Right lobe of liver (tissue), 6 donors: ENCODE data around the gene AQP12A. TPM values are rescaled to one million over a fixed set of nuclear protein-coding genes. Genes with fewer than 3 reads are reported as not detected.
"Not testable (repeated sequence)": the region's sequence is repeated elsewhere in the genome, so short reads cannot be mapped to it uniquely, and the experiment has no call there.

Experiments used
- ATAC-seq, 4 donors: fragments of 200-7000 bp; cut with Tn5 transposase; one replicate each; pipeline ENCODE4 v1.9.1; 2020; ENCODE audit warnings: mild to moderate bottlenecking in 4 of 4, moderate library complexity in 4 of 4
- DNase-seq, 3 donors: peaks; one replicate each; pipeline ENCODE4 v3.0.0-alpha.2; 2020
- H3K27ac ChIP-seq, 3 donors: fragments of 200-600 bp; one replicate each; pipeline ENCODE4 v1.8.0; 2022
- H3K27me3 ChIP-seq, 2 donors: fragments of 200-600 bp; one replicate each; pipeline ENCODE4 v1.8.0; 2022
- H3K36me3 ChIP-seq, 4 donors: fragments of 200-600 bp; sonication (generic) in 1 of 4; one replicate each; pipeline versions ENCODE4 v1.5.1 to v1.8.0; 2017 to 2022; ENCODE audit warnings: control low read depth in 1 of 4
- H3K4me1 ChIP-seq, 4 donors: fragments of 200-600 bp; sonication (generic) in 1 of 4; one replicate each; pipeline versions ENCODE4 v1.5.1 to v1.8.0; 2017 to 2022; ENCODE audit warnings: control low read depth in 1 of 4
- H3K4me3 ChIP-seq, 3 donors: fragments of 200-600 bp; one replicate each; pipeline ENCODE4 v1.8.0; 2022
- H3K9me3 ChIP-seq, 4 donors: fragments of 200-600 bp; sonication (generic) in 1 of 4; one replicate each; pipeline versions ENCODE4 v1.5.1 to v1.8.0; 2017 to 2022; ENCODE audit warnings: control low read depth in 1 of 4
- CTCF ChIP-seq, 4 donors: fragments of 200-600 bp in 3 of 4; fragments of 450-650 bp in 1 of 4; IDR thresholded peaks; one replicate each; pipeline versions ENCODE4 v1.5.1 to v1.8.0; 2016 to 2022; ENCODE audit warnings: antibody characterized with exemption in 4 of 4, mild to moderate bottlenecking in 2 of 4
- POLR2A ChIP-seq: fragments of 450-650 bp; IDR thresholded peaks from one replicate; pipeline ENCODE4 v1.6.1; 2017; ENCODE audit warnings: antibody characterized with exemption, mild to moderate bottlenecking
- WGBS: methylation state at CpG from one replicate; pipeline ENCODE4 v1.1.6; 2018; ENCODE audit warnings: low coverage, low lambda C conversion rate; ENCODE audit not compliant: insufficient coverage; ENCODE audit errors: missing lambda C conversion rate; 5-methylcytosine and 5-hydroxymethylcytosine counted together
- intact Hi-C, 2 donors: fragments of 100-400 bp; cut with DNase I; formaldehyde crosslinking; loops; one replicate each; pipeline versions ENCODE4 v1.11.2 to v1.14.1; 2022
- total RNA-seq, 6 experiments: library from RNA; depleted of rRNA in 2 of 6; stranded (reverse); fragments of >200 nt in 2 of 6; fragmentation: NEBNext Ultra II Directional in 3 of 6; extraction: Animal tissue kit (Norgen Biotek cat#: 25700) in 3 of 6; gene quantifications; one replicate each; pipeline versions ENCODE4 v1.1.0 to v1.2.4, GENCODE V29; 2016 to 2023
- donor health status: DM: no; HTN: yes; CAD: no.
- donor health status: DM: no; HTN: no; CAD: no.
- donor health status: DM: no; HTN: no; CAD: no.
- donor health status: DM: no; HTN: yes; CAD: no.
- donor health status: DM: no; HTN: yes; CAD: no.

Gene AQP12A
- total RNA-seq, 6 experiments from 2014 or later, result not detected

DNA sequence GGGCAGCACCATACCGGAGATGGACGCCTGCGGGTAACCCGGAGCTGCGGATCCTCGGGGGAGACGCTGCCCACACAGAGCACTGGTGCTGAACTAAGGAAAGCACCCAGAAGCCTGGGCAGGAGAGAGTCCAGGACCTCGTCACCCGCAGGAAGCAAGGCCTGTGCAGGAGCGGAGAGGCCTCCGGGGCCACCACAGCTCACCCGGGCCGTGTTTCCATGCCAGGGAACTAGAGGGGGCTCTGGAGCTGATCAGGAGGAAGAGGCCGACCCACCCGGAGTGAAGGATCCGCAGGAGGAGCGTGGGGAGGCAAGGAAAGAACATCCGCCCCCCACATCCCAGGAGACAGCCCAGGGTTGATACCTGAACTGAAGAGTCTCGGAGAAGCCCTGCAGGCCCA lies 12.8 kb upstream of the AQP12A start:
- H3K4me1 ChIP-seq, H3K27ac ChIP-seq, H3K36me3 ChIP-seq, intact Hi-C loops, H3K27me3 ChIP-seq, ATAC-seq, H3K4me3 ChIP-seq, H3K9me3 ChIP-seq, DNase-seq: not testable (repeated sequence)
- WGBS, result no CpG with 5 or more reads among the region's 19 CpGs

GRCh38 chr2:240680185-240680584 lies 11.5 kb upstream of the AQP12A start:
- WGBS, result 10% methylated on average over 2 of the region's 11 CpGs
- DNase-seq, H3K4me1 ChIP-seq, H3K27ac ChIP-seq, intact Hi-C loops, ATAC-seq, H3K27me3 ChIP-seq, H3K36me3 ChIP-seq, H3K9me3 ChIP-seq, H3K4me3 ChIP-seq: not testable (repeated sequence)

- H3K36me3 ChIP-seq, H3K27me3 ChIP-seq, H3K4me3 ChIP-seq, intact Hi-C loops, H3K9me3 ChIP-seq, DNase-seq, H3K27ac ChIP-seq, H3K4me1 ChIP-seq: not testable (repeated sequence)
- ATAC-seq, result peak in 1 of 4 donors; percentile 7
- 65% methylated on average over 10 of the region's 37 CpGs for WGBS
Measured at GRCh38 chr2:240682431-240683224, 9.0 kb upstream of the AQP12A start, which contains the start of gene AQP12B. Gene AQP12B, minus strand, starts transcription at chr2:240682885. Its CDS starts 48 bp downstream, at chr2:240682837.

GRCh38 chr2:240683329-240683979 lies 8.2 kb upstream of the AQP12A start:
- DNase-seq, ATAC-seq: not testable (repeated sequence)

DNA sequence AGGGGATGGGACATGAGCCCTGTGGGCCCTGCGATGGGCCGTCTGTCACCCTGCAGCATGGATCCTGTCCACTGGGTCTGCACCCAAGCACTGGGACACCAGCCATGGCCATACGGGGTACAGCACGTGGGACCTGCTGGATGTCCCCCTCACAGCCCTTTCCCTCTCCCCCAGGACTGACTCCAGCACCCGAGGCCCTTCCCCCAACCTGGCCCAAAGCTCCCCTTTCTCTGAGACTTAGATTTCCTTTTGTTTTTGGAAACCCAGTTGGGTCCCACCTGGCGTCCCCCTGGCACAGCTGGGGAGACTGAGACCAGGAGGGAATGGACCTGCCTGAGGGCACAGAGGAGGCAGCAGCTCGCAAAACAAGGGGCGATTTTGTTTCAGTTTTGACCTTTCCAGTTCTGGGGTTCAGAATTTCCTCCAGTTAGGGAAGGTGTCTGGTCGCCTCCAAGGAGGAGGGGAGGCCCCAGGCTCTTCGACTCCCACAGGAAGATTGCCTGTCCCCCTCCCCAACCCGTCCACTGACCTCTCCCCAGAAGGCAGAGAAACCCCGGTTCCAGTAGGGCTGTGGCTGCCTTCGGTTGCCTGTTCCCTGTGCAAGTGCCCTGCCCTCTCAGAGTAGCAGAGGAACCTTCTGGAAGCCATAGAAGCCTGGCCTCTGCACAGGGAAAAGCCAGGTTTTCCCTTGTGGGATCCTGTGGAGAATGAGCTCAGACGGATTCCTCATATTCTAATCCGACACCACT lies 7.5 kb upstream of the AQP12A start:
- ATAC-seq, result not testable (repeated sequence)

More at GRCh38 chr2:240683329-240683979, 8.2 kb upstream of the AQP12A start:
- H3K9me3 ChIP-seq, H3K27ac ChIP-seq, H3K4me3 ChIP-seq, H3K36me3 ChIP-seq, intact Hi-C loops, H3K27me3 ChIP-seq, H3K4me1 ChIP-seq: not testable (repeated sequence)
- 100% methylated on average over 2 of the region's 15 CpGs for WGBS

DNA sequence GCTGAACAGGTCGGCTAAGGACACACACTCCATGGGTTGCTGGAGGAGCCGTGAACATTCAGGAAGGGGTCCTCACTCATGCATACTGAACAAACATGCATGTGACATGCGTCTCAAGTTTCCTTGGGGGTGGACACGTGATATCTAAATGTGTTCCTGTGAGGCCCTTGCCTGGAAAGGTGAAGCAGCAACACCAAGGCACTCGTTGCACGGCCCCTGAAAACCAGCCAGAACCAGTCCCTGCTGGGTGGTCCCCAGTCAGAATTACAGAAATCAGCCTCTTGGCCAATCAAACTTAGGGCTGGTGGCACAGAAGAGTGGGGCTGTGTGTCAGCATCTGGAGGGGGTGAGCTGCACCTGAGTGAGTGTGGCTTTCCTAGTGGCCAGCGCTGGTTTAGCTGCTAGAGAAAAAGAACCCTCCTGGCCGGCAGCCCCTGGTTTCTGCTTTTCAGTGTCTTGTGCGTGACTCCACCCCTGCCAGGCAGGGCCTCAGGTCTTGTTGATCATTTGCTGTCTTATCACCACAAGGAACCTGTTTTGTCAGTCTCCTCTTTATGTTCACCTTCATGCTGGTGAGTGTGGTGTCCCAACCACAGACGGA lies 5.8 kb upstream of the AQP12A start:
- no peak for TF ChIP-seq POLR2A
- no peak for TF ChIP-seq CTCF (IDR thresholded peaks at IDR 0.05)
- Histone ChIP-seq H3K9me3 (no peaks in the 10 kb centered on the region), H3K4me3 (no peak overlapping the region), H3K27ac (no peak overlapping the region), H3K27me3 (no peaks in the 10 kb centered on the region), H3K4me1 (no peaks in the 10 kb centered on the region), H3K36me3 (no peaks in the 10 kb centered on the region)
- intact Hi-C loops, result no loop called here
- ATAC-seq (no peak), DNase-seq (peak in 1 of 3 donors; percentile 24)
- 45% methylated on average over 5 of the region's 10 CpGs for WGBS

More for the DNA sequence above, 7.5 kb upstream of the AQP12A start:
- H3K27me3 ChIP-seq, intact Hi-C loops, H3K9me3 ChIP-seq, H3K4me3 ChIP-seq, DNase-seq, H3K36me3 ChIP-seq, H3K27ac ChIP-seq, H3K4me1 ChIP-seq: not testable (repeated sequence)
- WGBS, result 48% methylated on average over 9 of the region's 15 CpGs
